Rectal smooth muscle tissue (tissue), 1 donor: ENCODE data around the gene SCEL.

ENCODE experiments used
- H3K27ac ChIP-seq: one replicate; pipeline ENCODE4 v1.7.0; 2013; ENCODE audit warnings: low read depth, low read length, inconsistent platforms
- H3K27me3 ChIP-seq: one replicate; pipeline ENCODE4 v1.7.0; 2013; ENCODE audit warnings: low read length; ENCODE audit not compliant: control insufficient read depth, insufficient read depth
- H3K36me3 ChIP-seq: one replicate; pipeline ENCODE4 v1.7.0; 2013; ENCODE audit warnings: low read length; ENCODE audit not compliant: control insufficient read depth, insufficient read depth
- H3K4me1 ChIP-seq: one replicate; pipeline ENCODE4 v1.7.0; 2013; ENCODE audit warnings: low read length; ENCODE audit not compliant: control insufficient read depth, insufficient read depth
- H3K4me3 ChIP-seq: one replicate; pipeline ENCODE4 v1.7.0; 2013; ENCODE audit warnings: low read length
- H3K9ac ChIP-seq: one replicate; pipeline ENCODE4 v1.7.0; 2013; ENCODE audit warnings: low read length

Gene SCEL

DNA sequence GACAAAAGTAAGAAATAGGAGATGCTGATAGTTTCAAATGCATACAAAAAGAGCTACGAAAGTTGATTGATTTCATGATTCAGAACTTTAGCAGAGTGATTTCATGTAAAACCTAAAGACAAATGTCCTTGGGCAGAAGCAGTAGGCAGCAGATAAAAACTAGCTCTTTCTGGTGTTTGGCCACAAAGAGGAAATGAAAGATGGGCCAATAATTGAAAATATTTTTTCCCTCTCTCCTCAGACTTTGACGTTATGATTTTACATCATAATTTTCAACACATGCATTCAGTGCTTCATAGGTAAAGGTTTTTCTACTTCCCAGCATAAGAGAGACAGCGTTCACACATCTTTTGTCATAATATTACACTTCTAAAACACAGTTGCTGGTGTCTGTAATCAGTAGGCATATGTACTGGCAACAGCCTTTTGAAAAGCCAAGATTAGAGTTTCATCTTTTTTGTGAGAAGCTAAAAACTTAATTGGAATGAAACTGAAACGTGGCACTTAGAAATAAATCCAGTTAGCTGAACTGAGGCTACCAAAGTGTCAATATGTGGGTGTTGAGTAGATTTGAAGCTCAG lies 9.3 kb downstream of the SCEL start:
- no peak overlapping the region for H3K27ac ChIP-seq
- H3K4me3 ChIP-seq, result no peak overlapping the region

GRCh38 chr13:77545626-77546412 lies 10.3 kb downstream of the SCEL start:
- H3K27me3 ChIP-seq, result no peaks in the 10 kb centered on the region
- no peaks in the 10 kb centered on the region for H3K36me3 ChIP-seq
- no peak overlapping the region for H3K9ac ChIP-seq
- no peaks in the 10 kb centered on the region for H3K4me1 ChIP-seq
- H3K27ac ChIP-seq, result no peak overlapping the region
- H3K4me3 ChIP-seq, result no peak overlapping the region

More for the DNA sequence above, 9.3 kb downstream of the SCEL start:
- Histone ChIP-seq H3K9ac (no peak overlapping the region), H3K27me3 (no peaks in the 10 kb centered on the region), H3K36me3 (no peaks in the 10 kb centered on the region), H3K4me1 (no peaks in the 10 kb centered on the region)

DNA sequence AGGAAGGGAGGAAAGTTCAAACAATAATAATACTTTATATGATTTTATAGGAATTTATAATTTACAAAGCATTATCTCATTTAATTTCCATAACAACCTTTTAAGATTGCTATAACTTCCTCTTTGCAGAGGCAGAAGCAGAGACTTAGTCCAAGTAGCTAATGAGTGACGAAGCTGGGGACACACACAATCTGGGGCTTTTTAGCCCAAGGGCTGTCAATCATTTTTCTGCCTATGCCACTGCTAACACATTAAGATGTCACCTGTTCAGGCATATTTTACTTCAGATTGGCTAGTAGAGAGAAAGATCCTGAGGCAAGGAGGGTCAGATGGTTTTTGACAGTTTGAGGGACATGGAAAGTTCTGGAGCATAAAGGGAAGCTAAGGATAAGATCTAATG lies 12.6 kb downstream of the SCEL start:
- H3K27ac ChIP-seq, result no peak overlapping the region
- H3K36me3 ChIP-seq, result no peaks in the 10 kb centered on the region
- H3K27me3 ChIP-seq, result no peaks in the 10 kb centered on the region
- no peak overlapping the region for H3K9ac ChIP-seq
- H3K4me3 ChIP-seq, result no peak overlapping the region
- no peaks in the 10 kb centered on the region for H3K4me1 ChIP-seq

- H3K9ac ChIP-seq, result no peak overlapping the region
- H3K27ac ChIP-seq, result no peak overlapping the region
- no peaks in the 10 kb centered on the region for H3K27me3 ChIP-seq
- no peak overlapping the region for H3K4me3 ChIP-seq
- H3K4me1 ChIP-seq, result no peaks in the 10 kb centered on the region
- no peaks in the 10 kb centered on the region for H3K36me3 ChIP-seq
Observed at GRCh38 chr13:77548594-77548993, 13.1 kb downstream of the SCEL start.

DNA sequence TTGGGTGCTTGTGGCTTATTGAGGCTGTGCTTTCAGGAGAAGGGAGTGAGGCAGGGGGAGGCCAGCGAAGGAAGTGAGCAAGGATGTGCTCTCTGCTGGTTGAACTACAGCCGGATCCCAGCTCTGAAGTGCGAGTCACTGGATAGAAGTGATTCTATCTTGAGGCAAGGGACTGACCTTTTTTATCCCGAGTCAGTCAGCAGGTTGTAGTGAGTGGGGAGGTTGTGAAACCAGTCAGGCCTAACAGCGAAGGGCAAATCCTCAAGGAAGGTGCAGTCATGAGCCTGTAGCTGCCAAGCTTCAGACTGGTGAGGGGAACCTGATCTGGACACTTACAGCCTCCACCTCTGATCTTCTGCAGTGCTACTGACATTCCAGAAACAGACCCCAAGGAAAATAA lies 18.6 kb downstream of the SCEL start:
- H3K9ac ChIP-seq, result no peak overlapping the region
- H3K36me3 ChIP-seq, result no peaks in the 10 kb centered on the region
- H3K27ac ChIP-seq, result no peak overlapping the region
- no peak overlapping the region for H3K4me3 ChIP-seq
- no peaks in the 10 kb centered on the region for H3K27me3 ChIP-seq
- H3K4me1 ChIP-seq, result no peaks in the 10 kb centered on the region

DNA sequence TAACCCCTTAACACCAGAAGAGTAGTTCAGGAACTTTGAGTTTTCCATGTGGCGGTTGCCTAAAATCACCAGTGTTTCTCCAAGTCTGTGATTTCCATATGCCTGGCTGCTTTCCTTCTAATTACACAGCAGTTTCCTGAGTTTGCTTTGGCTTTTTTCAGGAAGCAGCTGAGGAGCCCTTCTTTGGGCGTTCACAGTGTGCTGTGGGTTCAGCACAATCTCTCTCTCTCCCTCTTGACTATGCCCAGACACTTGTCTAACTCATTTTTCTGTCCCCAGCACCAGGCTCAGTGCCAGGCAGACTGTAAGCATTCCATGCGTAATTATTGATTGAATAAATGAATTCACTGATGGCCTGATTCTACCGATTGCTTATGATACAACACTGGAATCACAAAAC lies 19.7 kb downstream of the SCEL start:
- Histone ChIP-seq H3K27ac (no peak overlapping the region), H3K9ac (no peak overlapping the region), H3K4me1 (no peaks in the 10 kb centered on the region), H3K4me3 (no peak overlapping the region), H3K27me3 (no peaks in the 10 kb centered on the region), H3K36me3 (no peaks in the 10 kb centered on the region)

DNA sequence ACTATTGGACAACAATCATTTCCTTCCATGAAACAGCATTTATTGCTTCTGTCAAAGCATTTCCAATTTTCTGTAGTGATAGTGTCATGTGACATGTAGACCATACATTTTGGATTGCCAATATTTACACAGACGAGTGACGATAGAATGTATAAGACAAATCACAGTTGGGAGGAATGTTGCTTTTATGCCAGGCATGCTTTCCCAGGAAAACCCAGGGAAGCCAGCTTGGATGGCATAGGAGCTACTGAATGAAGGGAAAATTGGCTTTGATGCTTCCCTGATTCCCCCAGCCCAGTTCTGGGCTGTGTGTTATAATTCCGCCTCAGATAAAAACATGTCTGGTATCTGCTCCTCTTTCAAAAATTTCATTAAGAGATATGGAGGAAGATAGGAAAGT lies 22.5 kb downstream of the SCEL start:
- H3K27ac ChIP-seq, result no peak overlapping the region
- H3K9ac ChIP-seq, result no peak overlapping the region
- no peaks in the 10 kb centered on the region for H3K4me1 ChIP-seq
- no peaks in the 10 kb centered on the region for H3K36me3 ChIP-seq
- H3K27me3 ChIP-seq, result no peaks in the 10 kb centered on the region
- H3K4me3 ChIP-seq, result no peak overlapping the region

DNA sequence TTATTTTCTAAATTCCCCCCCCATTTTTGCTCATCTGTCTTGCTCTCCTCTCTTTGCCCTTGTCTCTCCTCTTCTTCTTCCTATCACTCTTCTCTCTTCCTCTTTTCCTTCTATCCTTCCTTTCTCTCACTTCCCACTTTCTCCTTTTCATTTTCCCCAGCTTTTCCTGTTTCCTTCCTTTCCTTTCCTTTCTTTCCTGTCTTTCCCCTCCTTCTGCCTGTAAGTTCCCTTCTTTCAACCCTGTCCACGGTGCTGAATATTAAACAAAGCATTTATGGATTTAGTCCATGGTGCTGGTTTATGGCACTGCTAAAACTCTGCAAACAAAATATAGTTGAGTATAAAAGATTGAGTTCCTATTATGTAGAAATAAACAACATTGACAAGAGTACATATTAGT lies 27.6 kb downstream of the SCEL start:
- no peaks in the 10 kb centered on the region for H3K27me3 ChIP-seq
- no peak overlapping the region for H3K4me3 ChIP-seq
- H3K27ac ChIP-seq, result no peak overlapping the region
- no peaks in the 10 kb centered on the region for H3K4me1 ChIP-seq
- no peaks in the 10 kb centered on the region for H3K36me3 ChIP-seq
- H3K9ac ChIP-seq, result no peak overlapping the region

DNA sequence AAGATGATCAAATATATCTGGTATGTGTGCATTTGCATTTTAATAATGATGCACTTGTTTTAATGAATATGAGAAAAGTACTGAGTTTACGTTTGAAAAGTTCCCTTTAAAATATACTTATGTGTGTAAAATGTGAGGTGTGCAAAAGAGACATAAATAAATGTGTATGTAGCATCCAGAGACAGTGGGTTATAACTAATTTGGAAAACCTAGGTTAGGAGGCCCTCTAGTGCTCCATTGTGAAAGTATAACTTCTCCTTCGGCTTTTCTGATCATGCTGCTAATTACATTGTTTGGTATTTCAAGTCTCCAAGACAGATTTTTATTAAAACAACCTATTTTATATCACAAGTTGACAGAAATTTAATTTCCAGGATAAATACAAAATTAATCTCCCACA lies 30.1 kb downstream of the SCEL start:
- H3K4me3 ChIP-seq, result no peak overlapping the region
- no peaks in the 10 kb centered on the region for H3K27me3 ChIP-seq
- H3K27ac ChIP-seq, result no peak overlapping the region
- no peaks in the 10 kb centered on the region for H3K4me1 ChIP-seq
- H3K9ac ChIP-seq, result no peak overlapping the region
- no peaks in the 10 kb centered on the region for H3K36me3 ChIP-seq

GRCh38 chr13:77571956-77572355 lies 36.5 kb downstream of the SCEL start:
- Histone ChIP-seq H3K27ac (no peak overlapping the region), H3K36me3 (no peaks in the 10 kb centered on the region), H3K4me3 (no peak overlapping the region), H3K27me3 (no peaks in the 10 kb centered on the region), H3K4me1 (no peaks in the 10 kb centered on the region), H3K9ac (no peak overlapping the region)

GRCh38 chr13:77574096-77574495 lies 38.6 kb downstream of the SCEL start:
- no peaks in the 10 kb centered on the region for H3K27me3 ChIP-seq
- H3K9ac ChIP-seq, result no peak overlapping the region
- H3K4me1 ChIP-seq, result no peaks in the 10 kb centered on the region
- H3K4me3 ChIP-seq, result no peak overlapping the region
- H3K27ac ChIP-seq, result no peak overlapping the region
- H3K36me3 ChIP-seq, result no peaks in the 10 kb centered on the region

DNA sequence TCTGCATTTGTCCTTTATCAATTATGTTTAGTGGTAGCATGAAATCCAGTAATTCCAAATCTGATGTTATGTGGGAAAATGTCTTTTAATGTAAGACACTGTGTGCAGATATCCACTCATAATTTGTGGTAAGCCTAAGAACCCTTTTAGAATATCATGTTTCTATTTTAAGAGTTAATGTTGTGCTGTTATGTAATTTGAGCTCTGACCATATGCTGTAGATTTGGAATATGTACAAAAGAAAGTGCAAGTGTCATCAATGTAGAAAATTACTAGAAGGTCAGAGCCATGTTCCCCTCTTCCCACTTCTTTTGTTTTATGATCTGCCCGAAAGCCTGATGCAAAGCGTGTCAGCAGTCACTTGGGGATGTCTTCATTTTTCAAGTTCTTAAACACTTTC lies 44.5 kb downstream of the SCEL start:
- H3K9ac ChIP-seq, result no peak overlapping the region
- no peaks in the 10 kb centered on the region for H3K27me3 ChIP-seq
- H3K4me3 ChIP-seq, result no peak overlapping the region
- H3K36me3 ChIP-seq, result no peaks in the 10 kb centered on the region
- H3K4me1 ChIP-seq, result no peaks in the 10 kb centered on the region
- no peak overlapping the region for H3K27ac ChIP-seq

- Histone ChIP-seq H3K27me3 (no peaks in the 10 kb centered on the region), H3K4me3 (no peak overlapping the region), H3K9ac (no peak overlapping the region), H3K27ac (no peak overlapping the region), H3K4me1 (no peaks in the 10 kb centered on the region), H3K36me3 (no peaks in the 10 kb centered on the region)
Observed at GRCh38 chr13:77580748-77581147, 45.2 kb downstream of the SCEL start.
